ENCODE data around the gene MEGF6. TPM values are rescaled to one million over a fixed set of nuclear protein-coding genes. Genes with fewer than 3 reads are reported as not detected.

The MEGF6 gene
- total RNA-seq, 1 donor from 2014 or later, result 33.3 TPM

- no peak overlapping the region for H3K4me3 ChIP-seq (ENCODE audit: low read depth, low read length)
- DNase-seq (ENCODE audit: low read depth), result no peak
- TF ChIP-seq CTCF (conservative IDR thresholded peaks at IDR 0.05; ENCODE audit: low read depth, low read length), result no peak
Observed at GRCh38 chr1:3638027-3638426, 26.7 kb upstream of the MEGF6 start.

- no peak overlapping the region for H3K4me3 ChIP-seq (ENCODE audit: low read depth, low read length)
- DNase-seq (ENCODE audit: low read depth), result no peak
Observed at GRCh38 chr1:3636531-3636930, 25.2 kb upstream of the MEGF6 start.

GRCh38 chr1:3636080-3636479 is 24.8 kb upstream of the MEGF6 start:
- H3K4me3 ChIP-seq (ENCODE audit: low read depth, low read length), result no peak overlapping the region
- DNase-seq (ENCODE audit: low read depth), result no peak
- no peak for TF ChIP-seq CTCF (conservative IDR thresholded peaks at IDR 0.05; ENCODE audit: low read depth, low read length)

More at GRCh38 chr1:3636531-3636930, 25.2 kb upstream of the MEGF6 start:
- TF ChIP-seq CTCF (conservative IDR thresholded peaks at IDR 0.05; ENCODE audit: low read depth, low read length), result no peak

GRCh38 chr1:3634059-3634800 is 22.9 kb upstream of the MEGF6 start:
- TF ChIP-seq CTCF (conservative IDR thresholded peaks at IDR 0.05; ENCODE audit: low read depth, low read length), result no peak
- no peak overlapping the region for H3K4me3 ChIP-seq (ENCODE audit: low read depth, low read length)
- no peak for DNase-seq (ENCODE audit: low read depth)

- no peak for TF ChIP-seq CTCF (conservative IDR thresholded peaks at IDR 0.05; ENCODE audit: low read depth, low read length)
- DNase-seq (ENCODE audit: low read depth), result no peak
- no peak overlapping the region for H3K4me3 ChIP-seq (ENCODE audit: low read depth, low read length)
Observed at GRCh38 chr1:3633344-3634058, 22.2 kb upstream of the MEGF6 start.

DNA sequence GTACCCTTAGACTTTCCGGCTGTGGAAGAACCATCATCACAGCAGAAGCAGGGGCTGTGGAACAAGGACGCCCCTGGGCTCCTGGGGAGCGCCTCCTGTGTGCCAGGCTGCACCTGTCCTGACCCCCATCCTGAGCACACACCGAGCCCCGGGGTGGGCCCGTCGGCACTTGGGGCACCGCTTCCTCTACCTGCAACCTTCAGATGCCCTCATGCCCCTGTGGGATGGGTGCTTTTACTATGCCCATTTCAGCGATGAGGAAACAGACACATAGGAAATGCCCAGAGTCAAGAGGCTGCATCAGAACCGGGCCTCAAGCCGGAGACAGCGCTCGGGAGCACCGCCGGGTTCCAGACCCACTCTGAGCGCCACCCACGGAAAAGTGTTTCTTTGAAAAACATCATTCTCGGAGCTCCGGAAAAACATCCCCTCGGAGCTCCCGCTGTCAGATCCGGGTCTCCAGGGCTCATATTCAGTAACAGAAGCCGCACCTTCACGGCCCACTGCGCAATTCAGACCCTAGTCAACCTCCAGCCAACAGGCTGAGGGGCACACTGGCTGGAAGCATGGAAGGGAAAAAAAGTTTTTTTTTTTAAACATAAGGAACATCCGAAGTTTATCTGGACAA is 21.5 kb upstream of the MEGF6 start:
- no peak for TF ChIP-seq CTCF (conservative IDR thresholded peaks at IDR 0.05; ENCODE audit: low read depth, low read length)
- no peak overlapping the region for H3K4me3 ChIP-seq (ENCODE audit: low read depth, low read length)
- no peak for DNase-seq (ENCODE audit: low read depth)

All from epithelial cell of proximal tubule (primary cell).